CD4-positive, alpha-beta T cell treated with Interleukin-15 for 4 hours (primary cell): ENCODE data around the gene DNER.
A peak's percentile ranks its signal among the peaks of the same experiment; 100 is the strongest.
"Not testable (repeated sequence)": the region's sequence is repeated elsewhere in the genome, so short reads cannot be mapped to it uniquely, and the experiment has no call there.

ENCODE experiments used
- DNase-seq: peaks from one replicate; pipeline ENCODE4 v3.0.0-alpha.2; 2020; ENCODE audit warnings: low spot score

Gene DNER

DNA sequence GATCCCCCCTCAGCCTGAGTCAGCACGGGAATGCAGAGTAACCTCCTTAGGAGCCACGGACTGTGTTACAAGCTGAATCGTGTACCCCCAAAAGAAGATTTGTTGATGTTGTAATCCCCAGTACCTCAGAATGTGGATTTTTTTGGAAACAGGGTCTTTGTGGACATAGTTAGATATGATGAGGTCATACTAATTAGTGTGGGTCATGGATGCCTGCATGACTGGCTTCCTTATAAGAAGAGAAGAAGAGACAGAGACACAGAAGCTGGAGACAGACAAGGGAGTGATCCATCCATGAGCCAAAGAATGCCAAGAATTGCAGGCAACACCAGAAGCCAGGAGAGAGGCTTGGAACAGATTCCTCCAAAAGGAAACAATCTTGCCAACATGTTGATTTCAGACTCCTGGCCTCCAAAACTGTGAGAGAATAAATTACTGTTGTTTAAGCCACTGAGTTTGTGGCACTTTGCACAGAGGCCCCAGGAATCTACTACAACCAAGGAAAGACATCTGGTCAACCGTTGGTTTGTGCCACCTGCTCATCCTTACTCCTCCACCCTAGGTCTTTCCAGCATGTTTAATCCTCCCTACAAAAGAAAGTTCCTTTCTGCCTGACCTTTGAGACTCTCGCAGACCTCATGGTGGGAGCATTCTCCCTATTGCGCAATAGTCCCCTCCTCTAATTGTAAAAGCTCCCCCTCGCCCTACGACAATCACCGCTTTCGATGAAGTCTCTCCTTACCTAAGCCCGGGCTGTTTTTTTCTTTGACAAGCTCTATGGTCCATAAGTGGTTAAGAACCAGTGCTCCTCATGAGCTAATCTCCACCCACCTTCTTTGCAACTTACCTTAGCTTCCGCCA, 91.6 kb downstream of the DNER start:
- DNase-seq = no peak

DNA sequence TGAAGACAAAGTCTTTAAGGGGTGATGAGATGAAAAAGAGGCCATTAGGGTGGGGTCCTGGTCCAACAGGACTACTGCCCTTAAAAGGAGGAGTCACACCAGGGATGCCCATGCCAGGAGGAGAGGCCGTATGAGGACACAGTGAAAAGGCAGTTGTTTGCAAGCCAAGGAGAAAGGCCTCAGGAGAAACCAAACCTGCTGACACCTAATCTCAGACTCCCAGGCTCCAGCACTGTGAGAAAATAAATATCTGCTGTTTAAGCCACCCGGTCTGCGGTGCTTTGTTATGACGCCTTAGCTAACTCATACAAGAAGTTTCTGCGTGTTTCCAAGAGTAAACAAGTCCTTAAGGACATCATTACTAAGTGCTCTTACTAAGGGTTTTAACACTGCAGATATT, 93.6 kb downstream of the DNER start:
- no peak for DNase-seq

DNA sequence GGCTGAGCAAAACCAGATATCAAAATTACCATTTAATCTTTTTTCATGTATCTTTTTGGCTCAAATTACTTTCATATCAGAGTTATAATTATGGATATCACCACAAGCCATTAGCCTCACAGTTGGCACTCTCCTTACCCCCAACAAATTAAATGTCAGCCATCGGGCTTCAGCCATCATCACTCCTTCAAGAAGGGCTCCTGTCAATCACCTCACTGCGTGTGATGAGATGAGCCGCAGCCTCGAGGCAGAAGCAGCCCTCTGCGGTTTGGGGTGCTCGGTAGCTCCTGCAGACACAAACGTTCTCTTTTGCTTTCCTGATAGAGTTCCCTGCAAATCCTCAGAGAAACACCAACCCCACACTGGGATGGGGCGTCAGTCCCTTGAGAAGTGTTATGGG, 94.1 kb downstream of the DNER start:
- no peak for DNase-seq

DNA sequence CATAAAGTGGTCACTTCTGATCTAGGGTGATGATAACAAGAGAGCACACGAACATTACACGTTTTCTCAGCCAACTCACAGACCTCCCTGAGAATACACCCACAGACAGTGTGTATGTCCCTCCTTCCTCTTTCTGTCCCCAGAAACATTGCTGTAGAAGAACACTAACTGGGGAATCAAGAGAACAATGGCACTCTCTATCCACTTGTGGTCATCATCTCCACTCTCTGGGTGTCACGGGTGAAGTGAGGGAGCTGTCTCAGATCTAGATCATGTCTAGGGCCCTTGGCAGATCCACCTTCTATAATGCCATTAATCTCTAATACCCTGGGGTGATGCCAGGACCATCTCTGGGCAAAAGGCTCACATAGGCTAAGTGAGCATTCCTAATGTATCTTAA, 97.9 kb downstream of the DNER start:
- no peak for DNase-seq

DNA sequence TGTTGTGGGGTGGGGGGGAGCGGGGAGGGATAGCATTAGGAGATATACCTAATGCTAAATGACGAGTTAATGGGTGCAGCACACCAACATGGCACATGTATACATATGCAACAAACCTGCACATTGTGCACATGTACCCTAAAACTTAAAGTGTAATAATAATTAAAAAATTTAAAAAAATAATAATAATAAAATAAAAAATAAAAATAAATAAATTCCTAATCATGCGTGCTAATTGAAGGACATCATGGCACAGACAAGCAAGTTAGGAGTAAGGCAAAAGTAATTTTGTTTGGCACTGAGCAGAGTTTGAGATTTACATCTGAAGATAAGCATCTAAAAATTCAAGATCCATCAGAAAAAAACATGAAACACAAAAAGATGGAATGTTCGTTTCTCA, 100.3 kb downstream of the DNER start:
- not testable (repeated sequence) for DNase-seq

DNA sequence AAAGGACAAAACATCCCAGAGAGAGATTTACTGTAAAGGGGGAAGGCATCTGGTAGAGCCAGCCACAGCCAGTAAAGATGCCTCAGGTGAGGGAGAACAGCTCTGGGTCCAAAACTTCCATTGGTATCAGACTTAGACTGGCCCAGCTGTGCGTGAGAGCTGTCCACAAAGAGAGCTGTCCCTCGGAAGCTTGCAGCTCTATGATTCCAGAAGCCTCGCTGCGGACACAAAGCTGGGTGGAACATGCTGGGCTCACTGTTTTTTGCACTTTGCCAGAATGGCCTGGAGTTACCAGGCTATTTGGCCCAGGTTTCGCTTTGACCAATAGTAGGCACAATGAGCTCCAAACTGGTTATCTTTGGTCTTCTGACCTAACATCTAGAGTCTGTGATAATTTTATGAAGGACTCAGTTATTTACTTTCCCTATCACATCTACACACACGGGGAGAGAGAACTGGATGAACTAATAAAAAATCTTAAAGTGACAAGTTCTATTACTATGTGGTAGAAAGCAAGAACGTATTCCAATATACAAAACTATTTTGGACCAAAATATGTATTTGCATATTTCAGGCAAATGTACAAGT, 101.9 kb downstream of the DNER start:
- no peak for DNase-seq

DNA sequence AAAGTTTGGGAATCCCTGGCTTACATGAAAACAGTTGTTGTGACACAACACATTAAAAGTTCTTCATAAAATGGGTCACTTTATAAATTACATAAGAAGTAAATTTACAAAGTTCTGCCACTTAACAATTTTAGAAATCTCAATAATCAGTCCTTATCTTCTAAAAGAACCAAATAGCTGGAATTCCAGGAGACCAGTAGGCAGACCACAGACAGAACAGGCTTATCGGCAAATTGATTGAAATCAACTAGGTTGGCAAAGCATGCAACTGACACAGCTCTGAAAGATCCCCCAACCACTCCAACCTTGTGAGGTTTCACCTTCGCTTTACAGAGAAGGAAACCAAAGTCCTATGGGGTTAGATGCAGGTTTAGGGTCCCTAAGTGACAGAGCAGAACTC, 103.0 kb downstream of the DNER start:
- DNase-seq = no peak

DNA sequence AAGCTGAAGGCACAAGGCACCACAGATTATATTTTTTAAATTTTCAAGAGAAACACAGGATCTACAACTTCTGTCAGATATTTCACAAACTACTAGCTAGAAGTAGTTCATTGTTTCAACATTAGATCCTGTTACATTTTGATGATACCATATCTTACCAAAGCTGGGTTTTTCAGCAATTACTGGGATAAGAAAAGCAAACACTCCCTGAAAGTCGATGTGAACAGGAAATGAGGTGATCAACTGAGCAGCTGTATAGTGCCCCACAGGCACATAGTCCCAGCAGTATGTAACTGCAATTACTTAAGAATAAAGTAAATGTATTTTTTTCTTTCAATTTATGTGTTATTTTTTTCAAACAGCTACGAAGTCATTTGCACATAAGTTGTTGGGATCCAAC, 103.5 kb downstream of the DNER start:
- no peak for DNase-seq

DNA sequence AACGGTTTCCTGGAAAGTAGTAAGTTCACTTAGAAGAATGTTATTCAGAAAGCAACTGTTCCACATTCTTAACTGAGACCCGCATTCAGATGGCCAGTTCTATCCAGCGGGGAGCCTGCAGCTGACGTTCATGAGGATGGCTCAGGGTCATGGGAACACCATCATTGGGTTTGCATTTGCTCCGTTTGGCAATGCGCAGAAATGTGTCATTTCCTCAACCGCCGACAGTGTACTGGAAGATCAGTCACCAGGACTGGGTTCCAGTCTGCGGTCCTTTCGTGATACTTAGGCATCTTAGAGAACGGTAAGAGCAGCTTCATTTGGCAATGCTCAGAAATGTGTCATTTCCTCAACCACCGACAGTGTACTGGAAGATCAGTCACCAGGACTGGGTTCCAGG, 104.0 kb downstream of the DNER start:
- DNase-seq = no peak

DNA sequence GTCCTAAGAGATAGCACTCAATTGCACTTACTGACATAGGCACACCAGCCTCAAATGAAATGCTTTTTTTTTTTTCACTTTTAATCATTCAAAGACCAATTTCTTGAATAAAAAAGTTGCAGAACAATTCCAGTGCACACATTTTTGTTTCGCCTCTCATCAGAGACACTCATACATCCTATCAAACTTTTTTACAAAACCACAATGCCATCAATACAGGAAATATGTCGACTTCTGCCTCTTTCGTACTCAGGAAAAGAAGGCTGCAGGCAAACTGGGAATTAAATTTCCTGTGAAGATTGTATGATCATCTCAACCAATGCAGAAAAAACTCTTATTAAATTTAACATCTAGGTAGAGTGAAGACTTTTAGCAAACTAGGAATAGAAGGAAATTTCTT, 112.4 kb downstream of the DNER start:
- no peak for DNase-seq

DNA sequence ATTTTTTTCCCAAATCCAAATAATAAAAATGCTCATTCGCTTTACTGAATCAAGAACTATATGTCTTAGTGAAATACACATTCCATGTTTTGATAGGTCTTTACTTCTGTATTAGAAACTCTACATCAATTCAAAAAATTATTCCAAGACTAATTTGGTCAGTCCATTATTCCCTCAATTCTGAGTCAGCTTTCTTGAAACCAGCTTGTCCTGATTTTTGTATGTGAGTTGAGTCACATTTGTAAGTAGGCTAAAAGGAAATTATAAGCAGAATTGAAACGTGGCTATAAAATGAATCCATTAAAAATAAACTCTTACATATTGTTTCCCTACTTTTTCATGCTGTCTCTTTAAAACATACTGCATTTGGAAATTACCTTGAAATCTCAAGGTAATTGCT, 113.0 kb downstream of the DNER start:
- DNase-seq = no peak

DNA sequence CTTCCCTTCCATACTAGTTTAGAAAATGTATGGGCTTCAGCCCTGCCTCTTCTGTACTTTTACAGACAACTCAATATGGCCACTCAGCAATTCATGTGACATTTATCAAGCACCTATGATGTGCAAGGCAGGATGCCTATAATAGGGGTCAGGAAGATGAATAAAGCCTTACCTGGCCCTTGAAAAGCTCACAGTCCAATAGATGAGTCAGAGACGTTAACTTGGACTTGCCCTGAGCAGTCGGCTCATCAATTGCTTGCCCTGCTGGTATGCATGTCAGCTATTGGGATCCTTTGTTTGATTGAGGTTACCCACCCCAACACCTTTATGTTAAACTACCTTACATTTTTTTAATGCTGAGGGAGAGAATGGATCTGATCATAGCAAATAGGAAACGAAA, 116.1 kb downstream of the DNER start:
- no peak for DNase-seq

DNA sequence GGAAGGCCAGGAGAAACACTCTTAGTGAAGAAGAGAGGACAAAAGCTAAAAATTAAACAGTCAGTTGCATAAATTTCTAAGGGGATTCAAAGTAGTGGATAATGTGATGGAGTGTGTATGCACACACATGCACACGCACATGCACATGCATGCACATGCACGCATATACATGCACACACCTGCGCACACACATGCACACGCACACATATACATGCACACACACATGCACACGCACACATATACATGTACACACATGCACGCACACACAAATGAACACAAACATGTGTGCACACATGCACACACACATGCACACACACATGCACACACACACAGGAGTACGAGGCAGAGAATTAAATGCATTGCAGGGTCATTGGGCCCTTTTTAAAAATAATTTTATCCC, 117.6 kb downstream of the DNER start:
- DNase-seq = no peak

DNA sequence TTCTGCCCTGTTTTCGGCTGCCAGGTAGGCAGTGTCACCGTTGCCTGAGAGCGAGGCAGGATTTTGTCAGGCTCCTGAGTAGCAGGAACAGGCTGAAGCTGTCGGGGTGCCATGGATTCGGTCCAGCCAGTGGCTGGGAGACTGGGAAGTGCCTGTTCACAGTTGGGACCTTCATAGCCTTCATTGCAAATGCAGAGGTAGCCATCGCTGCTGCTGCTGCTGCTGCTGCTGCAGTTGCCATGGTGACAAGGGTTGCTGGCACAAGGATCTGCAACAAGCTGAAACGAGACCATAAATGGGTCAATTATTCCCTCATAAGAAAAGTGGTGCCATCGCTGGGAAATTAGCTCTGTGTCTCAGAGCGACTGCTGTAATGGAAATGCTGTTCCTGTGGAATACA, 122.7 kb downstream of the DNER start:
- DNase-seq = no peak

DNA sequence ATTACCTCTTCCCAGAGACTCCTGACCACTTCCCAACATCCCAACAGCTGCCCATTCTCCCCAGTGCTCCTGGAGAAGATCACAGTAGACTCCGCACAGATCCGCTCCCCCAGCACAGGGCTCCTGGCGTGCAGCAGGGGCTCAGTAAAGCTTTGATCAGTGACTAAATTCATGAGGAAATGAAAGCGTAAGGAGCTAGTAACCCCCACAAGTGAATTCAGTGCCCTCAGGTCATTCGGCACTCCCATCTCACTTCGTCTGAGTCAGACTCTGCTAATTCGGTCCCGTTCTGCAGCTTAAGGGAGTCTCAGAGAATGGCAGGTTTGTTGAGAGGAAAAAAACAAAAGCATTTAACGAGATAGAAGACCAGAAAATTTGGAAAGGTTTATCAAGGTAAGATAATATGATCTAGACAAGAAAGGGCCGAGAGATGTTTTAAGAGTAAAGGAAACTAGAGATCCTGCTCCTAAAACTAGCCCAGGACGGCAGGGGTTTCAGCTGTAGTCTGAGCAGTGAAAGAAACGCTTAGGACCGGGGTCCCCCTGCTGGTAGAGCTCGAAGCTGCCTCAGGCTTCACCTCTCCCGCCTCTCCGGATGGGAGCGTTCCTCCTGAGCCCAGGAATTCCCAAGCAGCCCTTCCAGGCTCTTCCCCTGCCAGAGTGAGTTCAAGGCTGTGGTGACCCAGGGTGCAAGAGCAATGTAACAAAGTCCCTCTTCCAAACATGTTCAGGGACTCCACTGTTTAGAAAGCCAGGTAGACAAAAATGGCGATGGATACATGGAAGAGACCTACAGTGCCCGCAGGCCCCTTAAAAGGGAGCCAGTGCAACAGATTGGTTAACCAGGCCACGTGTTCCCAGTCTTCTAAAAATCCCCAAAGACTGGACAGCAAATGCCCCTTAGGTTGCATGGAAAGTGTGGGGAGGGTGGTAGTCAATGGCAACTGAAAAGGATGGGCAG, 127.3 kb downstream of the DNER start:
- peak; percentile 2 for DNase-seq

DNA sequence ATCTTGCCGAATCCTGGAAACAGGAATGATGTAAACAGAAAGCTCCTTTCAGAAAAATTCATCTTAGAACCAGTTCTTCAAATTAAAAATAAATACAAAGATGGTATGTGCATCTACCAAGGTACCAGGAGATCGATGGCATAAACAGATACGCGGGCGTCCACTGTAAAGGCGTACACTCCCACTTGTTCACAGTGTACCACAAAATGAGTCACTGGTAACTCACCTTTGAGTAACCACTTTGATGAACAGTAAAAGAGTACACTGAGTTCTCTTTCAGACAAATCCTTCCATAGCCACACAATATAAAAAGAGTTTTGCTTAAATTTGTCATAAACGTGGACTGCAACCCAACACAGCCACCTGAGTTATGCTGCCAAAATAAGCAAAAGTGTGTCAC, 128.3 kb downstream of the DNER start:
- DNase-seq = no peak

DNA sequence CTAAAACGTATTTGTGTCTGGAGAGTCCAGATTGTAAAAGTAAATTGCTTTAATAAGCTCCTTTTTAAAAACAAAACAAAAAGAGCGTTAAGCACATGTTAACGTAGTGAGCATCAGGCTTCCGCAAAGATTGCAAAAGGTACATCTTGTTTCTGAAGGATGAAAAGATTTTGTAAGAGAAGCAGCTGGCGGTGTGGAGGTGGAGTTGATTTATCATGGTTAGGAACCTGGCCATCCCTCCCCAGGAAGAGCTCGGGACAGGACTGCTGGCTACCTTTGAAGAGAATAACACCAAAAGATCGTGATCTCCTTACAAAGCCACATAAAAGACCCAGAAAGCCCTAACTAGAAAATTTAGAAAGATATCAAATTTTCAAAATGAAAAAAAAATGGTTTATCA, 132.2 kb downstream of the DNER start:
- DNase-seq = no peak

DNA sequence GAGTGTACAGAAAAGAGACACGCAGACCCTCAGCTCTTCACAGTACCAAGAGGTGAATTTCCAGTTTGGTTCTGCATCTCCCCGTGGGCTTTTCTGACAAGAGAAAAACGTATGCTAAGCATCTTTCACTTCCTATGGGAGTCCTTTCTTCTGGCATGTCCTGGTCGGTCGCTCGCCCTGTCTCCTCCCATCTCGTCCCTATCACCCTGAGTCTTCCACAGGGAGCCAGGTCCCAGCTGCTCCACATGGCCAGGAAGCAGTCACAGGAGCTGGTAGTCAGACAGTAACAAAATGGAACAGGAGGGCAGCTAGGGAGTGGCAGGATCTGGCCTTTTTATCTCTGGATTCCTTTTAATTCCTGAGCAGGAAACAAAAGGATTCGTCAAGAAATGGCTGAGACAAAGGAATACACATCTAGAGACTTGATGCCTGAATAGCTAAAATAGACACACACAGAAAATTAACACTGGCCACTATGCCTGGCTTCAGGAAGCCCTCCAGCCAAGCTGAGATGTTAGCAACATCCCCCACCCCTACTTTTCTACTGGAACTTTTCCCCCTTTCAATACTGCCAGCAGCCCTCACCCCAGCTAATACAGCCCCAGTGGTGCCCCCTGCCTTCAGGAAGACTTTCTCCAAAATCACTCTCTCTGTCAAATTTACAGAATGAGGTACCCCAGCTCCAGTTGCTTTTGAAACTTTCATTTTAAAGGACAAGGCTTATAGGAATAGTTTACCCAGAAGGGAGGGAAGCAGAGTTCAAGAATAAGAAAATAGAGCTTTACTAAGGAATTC, 136.1 kb downstream of the DNER start:
- DNase-seq = no peak

DNA sequence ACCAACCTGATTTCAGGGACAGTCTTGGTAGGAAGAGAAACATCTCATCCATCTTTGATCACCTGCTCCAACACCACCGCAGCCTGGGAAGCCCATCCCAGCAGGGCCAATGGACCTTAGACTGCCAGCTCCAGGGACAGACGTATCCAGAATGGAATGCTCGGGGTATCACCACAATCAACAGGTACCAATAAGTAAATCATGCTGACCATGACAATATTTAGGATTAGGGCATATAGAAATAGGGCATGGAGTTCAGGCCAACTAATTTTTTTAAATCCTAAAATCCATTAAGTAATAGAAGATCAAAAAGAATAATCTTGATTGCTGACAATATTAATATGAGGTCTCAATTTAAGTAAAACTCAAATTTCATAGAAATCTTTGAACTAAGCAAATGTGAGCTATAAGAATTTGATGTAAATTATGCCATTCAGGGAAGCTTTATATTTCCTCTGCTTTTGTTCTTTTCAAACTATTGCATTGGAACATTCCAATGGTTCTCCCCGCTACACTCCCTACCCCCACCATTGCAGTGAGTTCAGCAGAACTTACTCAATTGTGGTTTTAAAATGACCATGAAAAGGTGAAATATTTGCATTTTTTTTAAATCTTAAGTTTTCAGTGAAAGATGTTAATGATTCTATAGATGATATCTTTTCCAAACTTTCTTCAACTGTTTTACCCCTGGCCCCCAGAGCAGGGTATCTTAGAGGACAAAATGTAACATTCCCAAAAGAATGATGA, 138.6 kb downstream of the DNER start:
- DNase-seq = no peak

DNA sequence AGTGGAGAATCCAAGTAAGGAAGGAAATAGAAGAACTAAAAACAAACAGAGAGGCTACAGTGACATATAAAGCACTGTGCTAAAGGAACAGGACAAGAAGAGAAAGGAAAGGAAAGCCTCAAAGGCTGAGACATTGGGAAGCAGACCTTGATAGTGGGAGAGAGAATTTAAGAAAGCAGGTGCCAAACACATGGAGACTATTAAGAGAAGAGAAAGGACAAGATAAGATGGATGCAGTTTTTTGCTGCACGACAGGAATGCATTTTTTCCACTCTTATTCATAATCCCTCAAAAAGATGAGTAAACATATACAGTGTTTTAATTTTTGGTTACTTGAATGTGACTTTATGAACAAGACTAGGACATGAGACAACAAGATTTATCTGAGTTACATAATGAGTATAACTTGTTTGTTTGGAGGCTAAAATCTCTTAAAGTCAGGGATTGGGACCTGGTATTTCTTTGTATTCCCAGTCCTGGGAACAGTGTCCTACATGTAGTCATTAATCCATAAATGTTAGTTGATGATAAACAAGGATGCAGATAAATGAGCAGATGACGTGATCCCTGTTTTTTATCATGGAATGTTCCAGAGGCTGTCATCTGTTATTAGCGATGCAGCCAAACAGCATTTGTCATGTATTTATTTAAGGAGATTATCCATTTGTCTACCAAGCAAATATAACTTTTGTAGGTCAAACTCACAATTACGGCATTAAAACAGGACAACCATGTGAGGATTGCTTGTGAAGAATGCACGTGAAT, 141.7 kb downstream of the DNER start:
- no peak for DNase-seq

DNA sequence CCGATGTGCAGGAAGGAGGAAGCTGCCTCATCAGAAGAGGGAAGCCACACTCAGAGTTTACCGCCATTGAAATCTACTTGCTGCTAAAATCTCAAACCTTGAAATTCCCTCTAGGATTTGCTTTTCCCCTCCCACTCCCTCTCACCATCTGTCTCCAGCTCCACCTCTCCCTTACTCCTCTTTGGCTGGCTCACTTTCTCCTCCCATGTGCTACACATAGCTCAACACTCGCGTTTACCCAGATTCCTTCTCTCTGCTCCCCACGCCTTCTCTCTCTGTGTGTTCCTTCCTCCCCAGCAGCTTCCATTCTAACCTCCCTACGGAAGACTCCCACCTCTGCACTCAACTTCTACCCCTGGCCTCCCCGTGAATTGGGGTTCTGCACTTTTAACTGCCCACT, 143.1 kb downstream of the DNER start:
- DNase-seq = no peak
